Astrocyte of the spinal cord (primary cell): ENCODE measurements around the gene DAGLB.

Experiments used
- DNase-seq: peaks from one replicate; pipeline ENCODE4 v3.0.0; 2011; ENCODE audit warnings: low read depth, low spot score
- H3K4me3 ChIP-seq: 2 replicates; pipeline ENCODE4 v1.5.1; 2011; ENCODE audit warnings: low read depth, mild to moderate bottlenecking, low read length, moderate library complexity
- CTCF ChIP-seq: IDR thresholded peaks from 2 replicates; pipeline ENCODE4 v1.5.1; 2012; ENCODE audit warnings: low read depth, mild to moderate bottlenecking, low read length, inconsistent platforms
- in situ Hi-C: cut with HindIII; loops from 2 replicates; pipeline ENCODE4 v1.10.0; 2017; ENCODE audit warnings: low sequenced_read_pairs

DAGLB gene

DNA sequence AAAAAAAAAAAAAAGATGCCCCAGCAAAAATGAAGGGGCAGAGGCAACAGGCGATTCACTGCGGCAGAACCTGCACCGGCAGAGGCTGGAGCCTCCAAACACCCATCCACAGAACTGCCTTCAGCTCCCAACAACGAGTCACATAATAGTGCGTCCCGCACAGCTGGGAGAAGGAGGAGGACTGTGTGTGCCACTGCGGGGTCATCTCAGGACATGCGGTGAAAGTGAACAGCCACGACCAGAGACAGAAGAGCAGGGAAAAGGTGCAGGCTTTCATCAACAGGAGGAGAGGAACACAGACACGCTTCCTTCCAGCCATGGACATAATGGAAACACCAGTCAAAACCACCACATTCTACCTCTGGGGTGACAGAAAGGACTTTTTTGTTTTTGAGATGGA, 34.1 kb downstream of the DAGLB start:
- H3K4me3 ChIP-seq = no peak overlapping the region
- in situ Hi-C loops = no loop called here
- no peak for DNase-seq
- TF ChIP-seq CTCF = no peak

GRCh38 chr7:6409944-6410693, 37.6 kb downstream of the DAGLB start:
- no peak for DNase-seq
- no peak for TF ChIP-seq CTCF
- in situ Hi-C loops = no loop called here

GRCh38 chr7:6409091-6409490, 38.7 kb downstream of the DAGLB start:
- in situ Hi-C loops = no loop called here
- H3K4me3 ChIP-seq = no peak overlapping the region
- no peak for DNase-seq
- no peak for TF ChIP-seq CTCF

More at GRCh38 chr7:6409944-6410693, 37.6 kb downstream of the DAGLB start:
- no peak overlapping the region for H3K4me3 ChIP-seq

DNA sequence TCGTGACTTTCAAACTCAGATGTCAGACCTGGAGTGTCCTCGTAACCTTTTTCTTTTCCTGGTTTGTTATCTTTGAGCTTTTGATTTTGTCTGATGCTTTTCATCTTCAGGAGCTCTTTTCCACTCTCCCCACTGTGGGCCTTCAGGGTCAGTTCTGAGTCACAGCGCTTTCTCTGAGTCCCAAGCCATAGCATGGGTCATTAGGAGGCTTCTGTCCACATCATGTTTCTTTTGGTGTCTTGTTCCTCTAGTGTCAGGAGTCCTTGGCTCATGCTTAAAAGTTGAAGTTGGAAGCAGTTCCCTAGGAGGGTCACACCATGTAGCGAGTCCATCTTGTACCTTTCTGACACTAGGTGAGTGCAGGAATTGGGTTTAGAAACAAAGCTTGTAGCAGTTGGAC, 40.3 kb downstream of the DAGLB start:
- H3K4me3 ChIP-seq = no peak overlapping the region
- DNase-seq = no peak
- in situ Hi-C loops = no loop called here
- no peak for TF ChIP-seq CTCF

- no peak for DNase-seq
- no peak overlapping the region for H3K4me3 ChIP-seq
- no peak for TF ChIP-seq CTCF
- in situ Hi-C loops = no loop called here
Observed at GRCh38 chr7:6406121-6406520, 41.6 kb downstream of the DAGLB start.

- H3K4me3 ChIP-seq = no peak overlapping the region
- DNase-seq = no peak
- TF ChIP-seq CTCF = no peak
- in situ Hi-C loops = no loop called here
Observed at GRCh38 chr7:6403907-6404306, 43.8 kb downstream of the DAGLB start.

DNA sequence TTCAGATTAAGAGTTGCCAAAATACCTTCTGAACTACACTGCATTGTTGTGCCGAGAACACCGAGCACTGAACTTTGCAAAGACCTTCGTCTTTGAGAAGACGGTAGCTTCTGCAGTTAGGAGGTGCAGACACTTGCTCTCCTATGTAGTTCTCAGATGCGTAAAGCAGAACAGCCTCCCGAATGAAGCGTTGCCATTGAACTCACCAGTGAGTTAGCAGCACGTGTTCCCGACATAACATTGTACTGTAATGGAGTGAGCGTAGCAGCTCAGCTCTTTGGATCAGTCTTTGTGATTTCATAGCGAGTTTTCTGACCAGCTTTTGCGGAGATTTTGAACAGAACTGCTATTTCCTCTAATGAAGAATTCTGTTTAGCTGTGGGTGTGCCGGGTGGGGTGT, 45.0 kb downstream of the DAGLB start:
- no peak overlapping the region for H3K4me3 ChIP-seq
- in situ Hi-C loops = no loop called here
- no peak for TF ChIP-seq CTCF
- no peak for DNase-seq
